GM19468 (cell line): ENCODE results near the gene POLE2.
"Not testable (repeated sequence)": the region's sequence is repeated elsewhere in the genome, so short reads cannot be mapped to it uniquely, and the experiment has no call there.

Experiments used
- ATAC-seq: cut with Tn5 transposase; IDR thresholded peaks from one replicate; pipeline ENCODE4 v1.9.1; 2021; ENCODE audit warnings: mild to moderate bottlenecking, moderate library complexity, moderate number of reproducible peaks; ENCODE audit not compliant: unreplicated experiment; ENCODE audit errors: extremely low read depth

The POLE2 gene

DNA sequence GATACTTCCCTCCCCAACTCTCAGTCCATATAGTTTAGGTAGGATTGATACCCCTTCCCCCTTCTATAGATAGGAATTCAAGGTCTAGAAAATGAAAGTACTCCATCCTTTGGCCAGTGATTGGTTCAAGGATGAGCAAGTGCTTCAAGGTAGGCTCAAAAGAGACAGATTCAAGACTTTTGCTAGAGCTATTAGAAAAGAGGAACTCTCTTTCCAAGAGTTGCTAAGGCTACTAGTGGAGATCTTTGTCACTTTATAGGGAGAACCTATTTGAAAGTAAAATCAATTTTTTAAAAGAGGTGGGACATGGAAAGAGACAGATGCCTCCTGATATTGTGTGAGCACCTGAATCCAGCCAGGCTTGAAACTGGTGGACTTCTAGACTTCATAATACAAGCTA, 17.5 kb downstream of the POLE2 start:
- ATAC-seq = no peak

DNA sequence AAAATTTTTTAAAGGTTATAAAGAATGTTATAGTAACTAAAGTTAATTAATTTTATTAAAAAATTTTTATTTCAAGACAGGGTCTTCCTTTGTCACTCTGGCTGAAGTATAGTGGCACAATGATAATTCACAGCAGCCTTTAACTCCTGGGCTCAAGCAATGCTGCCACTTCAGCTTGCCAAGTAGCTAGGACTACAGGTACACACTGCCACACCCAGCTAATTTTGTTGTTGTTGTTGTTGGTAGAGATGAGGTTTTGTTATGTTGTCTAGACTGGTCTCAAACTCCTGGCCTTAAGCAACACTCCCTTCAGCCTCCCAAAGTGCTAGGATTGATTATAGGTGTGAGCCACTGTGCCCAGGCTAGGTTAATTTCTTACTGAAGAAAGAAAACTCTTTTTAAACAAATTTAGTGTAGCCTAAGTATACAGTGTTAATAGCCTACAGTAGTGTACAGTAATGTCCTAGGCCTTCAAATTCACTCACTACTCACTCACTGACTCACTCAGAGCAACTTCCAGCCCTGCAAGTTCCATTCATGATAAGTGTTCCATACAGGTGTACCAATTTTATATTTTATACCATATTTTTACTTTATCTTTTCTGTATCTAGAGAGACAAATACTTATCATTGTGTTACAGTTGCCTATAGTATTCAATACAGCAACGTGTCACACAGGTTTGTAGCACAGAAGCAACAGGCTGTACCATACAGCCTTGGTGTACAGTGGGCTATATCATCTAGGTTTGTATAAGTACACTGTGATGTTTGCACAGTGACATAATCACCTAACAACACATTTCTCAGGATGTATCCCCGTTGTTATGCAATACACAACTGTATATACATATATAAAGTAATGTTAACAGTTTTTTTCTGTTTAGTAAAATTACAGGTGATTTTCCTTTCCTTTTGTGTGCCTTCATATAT, 28.2 kb downstream of the POLE2 start:
- ATAC-seq = no peak

- ATAC-seq = not testable (repeated sequence)
These were observed 30.5 kb downstream of the POLE2 start for GRCh38 chr14:49657500-49657899.

- no peak for ATAC-seq
These were observed 33.5 kb downstream of the POLE2 start for GRCh38 chr14:49654511-49654910.

GRCh38 chr14:49653508-49653907, 34.5 kb downstream of the POLE2 start:
- no peak for ATAC-seq

GRCh38 chr14:49642163-49642562, 45.9 kb downstream of the POLE2 start:
- no peak for ATAC-seq

GRCh38 chr14:49641697-49642129, 46.3 kb downstream of the POLE2 start:
- no peak for ATAC-seq

GRCh38 chr14:49640540-49641417, 47.2 kb downstream of the POLE2 start:
- ATAC-seq = no peak

GRCh38 chr14:49637534-49638078, 50.4 kb downstream of the POLE2 start:
- ATAC-seq = no peak

DNA sequence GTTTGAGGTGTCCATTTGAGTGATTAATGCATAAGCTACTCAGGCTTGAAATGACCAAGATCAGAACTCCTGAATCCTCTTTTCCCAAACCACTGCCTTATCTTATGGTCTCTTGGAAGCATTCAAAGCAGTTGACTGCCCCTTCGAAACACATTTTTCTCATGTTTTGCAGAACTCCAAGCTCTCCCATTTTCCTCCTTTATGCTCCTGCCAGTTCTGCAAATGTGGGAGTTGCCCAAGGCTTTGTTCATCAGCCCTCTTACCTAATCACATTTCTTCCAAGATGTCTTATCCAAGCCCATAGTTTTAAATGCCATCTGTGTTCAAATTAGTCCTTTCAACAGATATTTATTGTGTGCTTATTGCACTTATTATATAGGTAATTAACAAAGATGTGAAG, 51.1 kb downstream of the POLE2 start:
- no peak for ATAC-seq

DNA sequence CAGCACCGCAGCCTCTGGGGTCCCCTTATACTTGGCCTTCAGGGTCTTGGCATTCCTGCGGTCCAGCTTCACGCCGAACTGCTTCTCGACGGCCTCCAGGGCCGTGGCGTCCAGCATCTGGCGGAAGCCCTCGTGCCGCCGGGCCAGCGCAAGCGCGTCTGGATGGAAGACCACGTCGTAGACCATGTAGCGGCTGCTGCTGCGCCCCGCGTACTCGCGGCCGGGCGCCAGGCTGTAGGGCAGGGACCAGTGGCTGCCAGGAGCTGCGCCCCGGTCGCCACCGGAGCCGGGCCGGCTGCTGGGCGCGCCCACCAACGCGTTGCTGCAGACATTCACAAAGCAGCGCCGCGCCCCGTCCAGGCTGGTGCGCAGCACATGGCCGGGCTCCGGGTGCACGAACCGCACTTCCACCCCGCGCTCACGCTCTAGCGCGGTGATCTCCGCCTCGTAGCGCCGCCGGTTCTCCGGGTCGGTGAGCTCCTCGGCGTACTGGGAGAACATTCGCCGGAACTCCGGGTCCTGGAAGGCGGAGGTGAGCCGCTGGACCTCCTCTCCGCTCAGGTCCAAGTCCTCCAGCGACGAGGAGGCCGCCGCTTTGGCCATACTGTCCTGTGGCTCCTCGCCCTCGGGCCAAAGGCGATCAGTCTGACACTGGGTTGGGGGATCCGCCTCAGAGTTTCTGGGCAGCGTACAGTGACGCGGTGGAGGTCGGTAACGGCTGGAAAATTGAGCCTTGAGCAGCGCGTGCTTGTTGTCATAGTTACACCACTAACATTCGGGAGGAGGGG, 53.3 kb downstream of the POLE2 start, which contains the start of gene DNAAF2:
Gene DNAAF2 (minus strand): TSS at position 698 of the 788 bp plus-strand sequence. CDS start 95 bp downstream, at position 603.
- ATAC-seq = peak; percentile 6

DNA sequence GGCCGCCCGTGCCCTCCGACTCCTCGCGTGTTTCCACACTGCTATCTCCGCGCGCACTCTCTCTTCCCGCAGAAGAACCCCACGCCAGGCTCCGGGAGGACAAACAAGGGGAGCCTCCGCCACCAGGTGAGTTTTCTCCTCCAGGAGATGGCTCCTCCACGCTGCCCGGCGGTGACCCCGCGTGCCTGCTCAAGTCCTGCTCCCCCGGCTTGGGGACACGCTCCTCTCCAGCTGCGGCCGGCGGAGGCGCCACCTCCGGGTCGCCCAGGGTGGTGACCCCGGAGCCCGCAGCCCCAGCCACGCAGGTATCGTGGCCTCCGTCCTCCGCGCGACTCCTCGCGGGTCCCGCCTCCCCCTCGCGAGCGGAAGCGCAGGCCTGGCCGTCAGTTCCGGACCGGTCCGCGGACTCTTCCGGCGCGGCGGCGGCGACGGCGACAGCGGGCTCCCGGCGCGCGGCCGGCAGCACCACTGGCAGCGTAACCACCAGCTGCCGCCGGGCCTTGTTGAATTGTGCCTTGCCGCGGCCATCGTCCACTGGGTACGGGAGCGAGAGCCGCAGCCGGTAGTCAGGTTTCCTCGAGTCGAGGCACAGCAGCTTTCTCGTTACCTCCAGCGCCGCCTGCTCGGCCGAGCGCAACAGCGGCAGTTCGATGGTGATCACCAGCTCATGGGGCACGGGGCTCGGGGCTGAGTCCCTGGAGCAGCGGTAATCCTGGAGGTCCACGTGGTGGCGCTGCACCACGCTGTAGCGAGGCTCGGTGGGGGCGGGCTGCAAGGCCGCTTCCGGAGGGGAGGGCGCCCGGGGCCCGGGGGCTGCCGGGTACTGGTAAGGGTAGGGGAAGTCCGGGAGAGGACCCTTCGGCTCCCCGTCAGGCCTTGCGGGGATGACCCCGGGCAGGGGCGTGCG, 54.1 kb downstream of the POLE2 start:
- ATAC-seq = peak; percentile 71

GRCh38 chr14:49623941-49624839, 63.8 kb downstream of the POLE2 start:
- ATAC-seq = no peak

DNA sequence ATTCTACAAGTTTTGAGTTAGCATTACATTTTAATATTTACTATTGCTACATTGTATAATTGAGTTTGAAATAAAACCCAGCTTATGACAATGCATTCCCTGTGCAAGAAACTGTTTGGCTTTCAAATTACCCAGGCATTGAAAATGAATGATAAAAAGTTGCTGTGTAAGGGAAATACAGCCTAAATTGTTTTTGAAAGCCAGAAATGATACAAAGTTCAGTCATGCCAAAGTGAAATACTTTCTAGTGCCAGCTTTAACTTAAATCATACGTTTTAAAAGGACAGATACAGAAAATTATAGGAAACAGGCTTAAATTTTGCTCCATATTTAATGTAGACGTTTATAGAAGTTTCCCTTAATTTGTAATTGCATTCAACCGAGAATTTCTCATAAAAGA, 64.6 kb downstream of the POLE2 start:
- ATAC-seq = no peak

DNA sequence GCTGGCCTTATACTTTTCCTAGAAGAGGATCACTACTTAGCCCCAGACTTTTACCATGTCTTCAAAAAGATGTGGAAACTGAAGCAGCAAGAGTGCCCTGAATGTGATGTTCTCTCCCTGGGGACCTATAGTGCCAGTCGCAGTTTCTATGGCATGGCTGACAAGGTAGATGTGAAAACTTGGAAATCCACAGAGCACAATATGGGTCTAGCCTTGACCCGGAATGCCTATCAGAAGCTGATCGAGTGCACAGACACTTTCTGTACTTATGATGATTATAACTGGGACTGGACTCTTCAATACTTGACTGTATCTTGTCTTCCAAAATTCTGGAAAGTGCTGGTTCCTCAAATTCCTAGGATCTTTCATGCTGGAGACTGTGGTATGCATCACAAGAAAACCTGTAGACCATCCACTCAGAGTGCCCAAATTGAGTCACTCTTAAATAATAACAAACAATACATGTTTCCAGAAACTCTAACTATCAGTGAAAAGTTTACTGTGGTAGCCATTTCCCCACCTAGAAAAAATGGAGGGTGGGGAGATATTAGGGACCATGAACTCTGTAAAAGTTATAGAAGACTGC, 65.9 kb downstream of the POLE2 start:
- ATAC-seq = no peak

DNA sequence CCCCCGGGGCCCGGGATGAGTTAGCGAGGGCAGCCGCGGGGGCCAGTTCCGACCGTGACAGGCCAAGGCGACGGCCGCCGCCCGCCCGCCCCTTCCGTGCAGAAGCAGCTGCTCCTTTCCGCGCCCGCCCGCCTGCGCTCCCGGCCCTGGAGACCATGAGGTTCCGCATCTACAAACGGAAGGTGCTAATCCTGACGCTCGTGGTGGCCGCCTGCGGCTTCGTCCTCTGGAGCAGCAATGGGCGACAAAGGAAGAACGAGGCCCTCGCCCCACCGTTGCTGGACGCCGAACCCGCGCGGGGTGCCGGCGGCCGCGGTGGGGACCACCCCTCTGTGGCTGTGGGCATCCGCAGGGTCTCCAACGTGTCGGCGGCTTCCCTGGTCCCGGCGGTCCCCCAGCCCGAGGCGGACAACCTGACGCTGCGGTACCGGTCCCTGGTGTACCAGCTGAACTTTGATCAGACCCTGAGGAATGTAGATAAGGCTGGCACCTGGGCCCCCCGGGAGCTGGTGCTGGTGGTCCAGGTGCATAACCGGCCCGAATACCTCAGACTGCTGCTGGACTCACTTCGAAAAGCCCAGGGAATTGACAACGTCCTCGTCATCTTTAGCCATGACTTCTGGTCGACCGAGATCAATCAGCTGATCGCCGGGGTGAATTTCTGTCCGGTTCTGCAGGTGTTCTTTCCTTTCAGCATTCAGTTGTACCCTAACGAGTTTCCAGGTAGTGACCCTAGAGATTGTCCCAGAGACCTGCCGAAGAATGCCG, 66.7 kb downstream of the POLE2 start:
- peak; percentile 5 for ATAC-seq
